ES-I3 (cell line): Measurements from ENCODE around the gene HES5.
A peak's percentile ranks its signal among the peaks of the same experiment; 100 is the strongest.

ENCODE experiments used
- H3K36me3 ChIP-seq: 2 replicates; pipeline ENCODE4 v1.6.1; 2013; ENCODE audit warnings: mild to moderate bottlenecking, low read length, control low read depth, moderate library complexity; ENCODE audit not compliant: insufficient read depth
- H3K4me1 ChIP-seq: 2 replicates; pipeline ENCODE4 v1.6.1; 2013; ENCODE audit warnings: mild to moderate bottlenecking, control low read depth, low read length; ENCODE audit not compliant: insufficient read depth
- H3K9ac ChIP-seq: 2 replicates; pipeline ENCODE4 v1.6.1; 2013; ENCODE audit warnings: low read depth, mild to moderate bottlenecking, low read length, moderate library complexity
- H3K9me3 ChIP-seq: 2 replicates; pipeline ENCODE4 v1.6.1; 2013; ENCODE audit warnings: mild to moderate bottlenecking, low read length, moderate library complexity; ENCODE audit not compliant: control insufficient read depth, insufficient read depth

Gene HES5

GRCh38 chr1:2546515-2547209, 16.6 kb upstream of the HES5 start:
- Histone ChIP-seq H3K9ac (peak overlapping the region; percentile 86), H3K36me3 (no peaks in the 10 kb centered on the region), H3K9me3 (no peaks in the 10 kb centered on the region), H3K4me1 (peaks cover 27% of the 10 kb centered on the region; the same call in 1 of the 2 replicates)

DNA sequence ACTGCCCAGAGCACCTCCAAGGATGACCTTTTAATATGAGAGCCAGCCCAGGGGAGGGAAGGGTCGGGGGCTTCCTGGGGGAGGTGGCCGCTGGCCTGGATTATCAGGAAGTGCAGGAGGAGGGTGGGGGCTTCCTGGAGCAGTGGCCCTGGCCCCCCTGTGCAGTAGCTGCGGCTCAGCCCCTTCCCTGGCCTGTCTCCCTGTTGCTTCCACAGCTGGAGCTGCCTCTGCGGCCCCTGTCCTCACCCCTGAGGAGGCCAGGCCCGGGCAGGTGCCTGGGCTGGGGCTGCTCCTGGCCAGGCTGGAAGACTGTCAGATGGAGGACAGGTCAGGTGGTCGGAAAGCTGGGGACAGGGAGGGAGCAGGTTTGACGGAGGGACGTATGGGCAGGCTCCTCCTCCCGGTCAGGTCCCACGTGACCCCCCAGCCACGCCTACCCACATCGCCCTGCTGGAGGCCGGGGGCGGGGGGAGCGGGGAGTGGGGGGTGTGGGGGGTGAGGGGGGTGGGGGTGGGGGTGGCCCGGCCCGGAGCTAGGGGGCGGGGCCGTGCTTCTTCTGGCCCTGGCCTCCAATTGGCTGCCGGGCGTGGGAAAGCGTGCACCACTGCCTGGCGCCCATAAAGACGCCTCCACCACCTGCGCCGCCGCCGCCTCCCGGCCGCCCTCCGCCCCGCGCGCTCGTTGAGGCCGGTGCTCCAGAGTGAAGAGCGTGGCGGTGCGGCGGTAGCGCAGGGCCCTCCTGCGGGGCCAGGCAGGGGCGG, 15.9 kb upstream of the HES5 start:
- H3K9ac ChIP-seq, result peak overlapping the region; percentile 86
- no peaks in the 10 kb centered on the region for H3K36me3 ChIP-seq
- H3K4me1 ChIP-seq, result peaks cover 27% of the 10 kb centered on the region; the same call in 1 of the 2 replicates
- H3K9me3 ChIP-seq, result no peaks in the 10 kb centered on the region

GRCh38 chr1:2544875-2545640, 15.0 kb upstream of the HES5 start:
- no peaks in the 10 kb centered on the region for H3K36me3 ChIP-seq
- H3K4me1 ChIP-seq, result peaks cover 27% of the 10 kb centered on the region; the same call in 1 of the 2 replicates
- no peaks in the 10 kb centered on the region for H3K9me3 ChIP-seq
- H3K9ac ChIP-seq, result no peak overlapping the region

DNA sequence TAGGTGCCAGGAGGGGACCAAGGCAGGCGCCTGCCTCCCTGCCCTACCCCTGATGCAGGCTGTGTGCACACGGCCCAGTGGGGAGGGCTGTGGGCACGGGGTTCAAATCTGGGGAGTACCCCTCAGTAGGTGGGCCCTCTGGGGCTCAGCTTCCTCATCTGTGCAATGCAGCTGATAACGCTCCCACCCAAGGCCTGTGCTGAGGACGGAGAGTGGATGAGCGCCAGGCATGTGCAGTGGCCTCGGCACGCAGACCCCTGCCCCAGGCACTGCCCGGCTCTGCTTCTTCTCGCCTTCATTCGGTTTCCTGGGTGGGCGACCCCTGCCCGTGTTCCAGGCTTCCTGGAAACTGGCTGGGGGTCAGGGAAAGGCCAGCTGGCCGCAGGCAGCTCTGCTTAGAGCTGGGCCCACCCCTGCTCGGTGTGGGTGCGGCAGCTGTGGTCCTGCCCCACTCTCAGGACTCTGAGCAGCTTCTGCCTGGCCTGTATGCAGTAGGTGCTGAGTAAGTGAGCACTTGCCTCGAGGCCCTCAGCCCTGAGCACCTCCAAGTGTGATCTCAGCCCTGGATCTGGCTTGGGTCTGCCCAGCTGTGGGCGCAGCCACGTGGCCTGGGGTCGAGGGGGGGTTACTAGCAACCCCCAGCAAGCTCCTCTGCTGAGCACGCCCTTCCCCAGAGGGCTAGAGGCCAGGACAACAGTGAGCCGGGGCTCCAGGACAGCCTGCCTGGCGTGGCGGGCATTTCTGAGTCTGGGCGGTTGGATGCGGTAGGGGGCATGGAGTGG, 14.2 kb upstream of the HES5 start:
- H3K9ac ChIP-seq, result no peak overlapping the region

GRCh38 chr1:2543543-2544092, 13.6 kb upstream of the HES5 start:
- H3K4me1 ChIP-seq, result peaks cover 22% of the 10 kb centered on the region; the same call in 1 of the 2 replicates
- H3K9me3 ChIP-seq, result no peaks in the 10 kb centered on the region
- no peaks in the 10 kb centered on the region for H3K36me3 ChIP-seq
- H3K9ac ChIP-seq, result no peak overlapping the region

More for the DNA sequence above, 14.2 kb upstream of the HES5 start:
- no peaks in the 10 kb centered on the region for H3K9me3 ChIP-seq
- H3K36me3 ChIP-seq, result no peaks in the 10 kb centered on the region
- peaks cover 26% of the 10 kb centered on the region; the same call in 1 of the 2 replicates for H3K4me1 ChIP-seq

DNA sequence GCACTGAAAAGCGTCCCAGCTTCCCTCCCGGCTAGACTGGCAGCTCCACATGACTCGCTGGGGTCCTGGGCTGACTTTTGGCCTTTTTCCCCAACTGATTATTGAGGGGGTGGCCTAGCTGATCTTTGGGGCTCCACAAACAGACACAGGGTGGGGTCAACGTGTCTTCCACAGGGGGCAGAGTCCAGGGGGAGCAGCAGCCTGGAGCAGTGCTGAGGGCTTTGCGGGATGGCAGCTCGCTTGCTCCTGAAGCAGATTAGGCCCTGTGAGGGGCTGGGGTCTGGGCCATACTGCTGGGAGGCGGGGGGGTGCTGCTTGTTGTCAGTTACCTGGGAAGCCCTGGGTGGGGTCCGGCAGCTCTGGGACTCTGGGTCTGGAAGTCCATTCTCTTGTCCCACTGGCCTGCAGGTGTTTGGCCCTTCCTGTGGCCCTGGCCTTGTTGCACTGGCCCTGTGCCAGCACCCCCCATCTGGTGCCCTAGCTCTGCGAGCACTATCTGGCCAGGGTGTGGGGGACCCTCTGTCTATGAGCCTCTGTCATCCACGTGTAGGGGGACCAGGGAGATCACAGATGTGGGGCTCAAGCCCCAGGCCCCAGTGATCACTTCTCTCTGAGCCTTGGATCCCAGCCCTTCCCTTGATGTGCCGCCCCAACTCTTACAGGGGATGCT, 12.3 kb upstream of the HES5 start:
- no peak overlapping the region for H3K9ac ChIP-seq
- H3K36me3 ChIP-seq, result no peaks in the 10 kb centered on the region
- H3K4me1 ChIP-seq, result peaks cover 19% of the 10 kb centered on the region; the same call in 1 of the 2 replicates
- no peaks in the 10 kb centered on the region for H3K9me3 ChIP-seq

DNA sequence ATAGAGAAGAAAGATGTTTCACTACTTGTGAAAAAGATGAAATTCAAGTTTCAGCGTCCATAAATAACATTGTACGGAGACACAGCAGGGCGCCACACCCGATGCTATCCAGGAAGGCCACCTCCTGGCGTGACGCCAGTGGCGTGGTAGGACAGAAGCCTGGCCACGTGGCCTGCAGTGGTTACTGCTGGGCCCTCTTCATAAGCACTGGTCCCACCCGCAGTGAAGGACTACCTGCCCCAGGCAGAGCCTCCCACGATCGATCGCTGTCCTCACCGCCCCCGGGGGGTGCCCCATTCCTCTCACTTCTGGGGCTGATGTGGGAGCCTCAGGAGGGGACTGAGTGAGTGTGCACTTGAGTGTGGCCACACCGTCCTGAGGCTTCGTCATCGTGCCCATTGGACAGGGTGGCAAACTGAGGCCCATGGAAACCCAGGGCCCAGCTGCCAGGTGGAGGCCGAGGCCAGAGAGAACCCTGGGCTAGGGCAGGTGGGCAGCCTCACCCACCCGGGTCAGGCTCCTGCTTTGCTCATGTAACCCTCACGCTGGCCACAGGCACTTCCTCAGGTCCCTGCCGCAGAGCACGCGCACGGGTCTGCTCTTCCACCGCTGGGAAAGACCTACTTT, 11.7 kb upstream of the HES5 start:
- Histone ChIP-seq H3K9me3 (no peaks in the 10 kb centered on the region), H3K36me3 (no peaks in the 10 kb centered on the region), H3K9ac (no peak overlapping the region), H3K4me1 (peaks cover 19% of the 10 kb centered on the region; the same call in 1 of the 2 replicates)

DNA sequence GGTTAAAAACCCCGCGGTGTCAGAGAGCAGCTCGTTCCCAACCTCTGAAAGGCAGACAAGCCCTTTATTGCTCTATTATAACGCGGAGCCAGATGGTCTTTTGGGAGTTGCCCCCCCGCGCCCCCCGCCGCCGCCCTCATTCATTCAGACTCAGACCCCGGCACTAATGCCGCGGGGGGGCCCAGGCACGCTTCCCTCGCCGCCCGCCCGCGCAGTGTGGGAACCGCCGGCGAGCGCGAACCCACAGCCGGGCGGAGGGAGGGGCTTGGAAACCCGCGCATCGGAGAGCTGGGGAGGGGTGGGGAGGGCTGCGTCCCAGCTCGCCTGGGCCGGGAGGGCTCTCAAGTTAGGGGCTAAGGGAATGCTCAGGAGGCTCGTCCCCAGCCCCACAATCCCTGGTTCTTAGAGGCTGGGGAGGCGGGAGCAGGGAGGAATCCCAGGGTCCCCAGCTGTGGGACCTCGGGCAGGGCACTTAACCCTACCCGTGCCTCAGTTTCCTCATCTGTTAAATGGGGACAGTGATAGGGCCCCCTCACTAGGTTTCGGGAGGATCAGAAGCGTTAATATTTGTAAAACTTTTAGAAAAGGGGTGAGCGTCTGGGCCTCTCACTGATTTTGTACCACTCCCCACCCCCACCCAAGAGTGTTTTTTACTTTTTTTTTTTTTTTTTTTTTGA, 10.9 kb upstream of the HES5 start:
- Histone ChIP-seq H3K36me3 (no peaks in the 10 kb centered on the region), H3K9me3 (no peaks in the 10 kb centered on the region), H3K9ac (peak overlapping the region; percentile 26; the same call in 1 of the 2 replicates), H3K4me1 (peaks cover 19% of the 10 kb centered on the region; the same call in 1 of the 2 replicates)

- H3K4me1 ChIP-seq, result peaks cover 22% of the 10 kb centered on the region; the same call in 1 of the 2 replicates
- no peak overlapping the region for H3K9ac ChIP-seq
- H3K36me3 ChIP-seq, result no peaks in the 10 kb centered on the region
- no peaks in the 10 kb centered on the region for H3K9me3 ChIP-seq
Observed at GRCh38 chr1:2539312-2539907, 9.3 kb upstream of the HES5 start.

DNA sequence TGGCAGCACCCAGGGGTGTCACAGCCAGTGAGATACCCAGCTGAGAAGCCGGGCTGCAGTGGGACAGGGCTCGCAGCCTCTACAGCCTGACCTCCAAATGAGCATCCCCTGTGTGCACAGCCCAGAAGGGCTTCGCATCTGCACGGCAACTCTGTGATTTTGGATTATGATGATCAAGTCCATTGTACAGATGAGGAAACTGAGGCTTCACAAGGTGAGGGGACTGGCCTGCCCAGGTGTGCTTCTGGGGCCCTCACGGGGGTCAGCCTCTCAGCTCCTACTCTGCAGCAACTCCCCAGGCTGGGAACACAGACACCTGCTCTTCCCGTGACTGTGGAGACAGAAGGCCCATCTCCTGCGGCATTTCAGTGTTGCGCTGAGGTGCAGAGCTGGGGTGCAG, 8.8 kb upstream of the HES5 start:
- no peak overlapping the region for H3K9ac ChIP-seq
- no peaks in the 10 kb centered on the region for H3K36me3 ChIP-seq
- peaks cover 22% of the 10 kb centered on the region; the same call in 1 of the 2 replicates for H3K4me1 ChIP-seq
- no peaks in the 10 kb centered on the region for H3K9me3 ChIP-seq

DNA sequence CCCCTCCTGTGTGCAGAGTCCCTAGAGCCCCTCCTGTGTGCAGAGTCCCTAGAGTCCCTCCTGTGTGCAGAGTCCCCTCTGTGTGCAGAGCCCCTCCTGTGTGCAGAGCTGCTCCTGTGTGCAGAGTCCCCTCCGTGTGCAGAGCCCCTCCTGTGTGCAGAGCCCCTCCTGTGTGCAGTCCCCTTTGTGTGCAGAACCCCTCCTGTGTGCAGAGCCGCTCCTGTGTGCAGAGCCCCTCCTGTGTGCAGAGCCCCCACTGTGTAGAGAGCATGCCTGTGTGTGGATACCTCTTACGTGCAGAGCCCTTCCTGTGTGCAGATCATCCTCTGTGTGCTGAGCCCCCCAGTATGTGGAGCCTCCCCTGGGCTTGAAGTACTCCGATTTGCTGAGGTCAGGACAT, 8.3 kb upstream of the HES5 start:
- Histone ChIP-seq H3K9me3 (no peaks in the 10 kb centered on the region), H3K9ac (no peak overlapping the region), H3K36me3 (no peaks in the 10 kb centered on the region), H3K4me1 (peaks cover 20% of the 10 kb centered on the region; the same call in 1 of the 2 replicates)

DNA sequence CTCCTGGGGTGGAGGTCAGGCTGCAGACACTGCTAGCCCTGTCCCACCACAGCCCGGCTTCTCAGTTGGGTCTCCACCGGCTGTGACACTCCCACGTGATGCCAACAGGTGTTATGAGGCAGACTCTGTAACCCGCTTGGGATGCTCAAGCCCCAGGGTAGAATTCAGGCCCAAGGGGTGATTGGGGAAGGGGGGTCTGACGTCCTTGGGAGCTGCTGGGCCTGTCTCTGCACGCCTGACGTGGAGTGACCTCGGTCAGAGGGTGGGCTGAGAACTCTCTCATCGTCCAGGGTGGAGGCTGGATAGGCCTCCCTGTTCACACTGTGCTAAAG, 7.7 kb upstream of the HES5 start:
- H3K9me3 ChIP-seq, result no peaks in the 10 kb centered on the region
- no peaks in the 10 kb centered on the region for H3K36me3 ChIP-seq
- peaks cover 15% of the 10 kb centered on the region; the same call in 1 of the 2 replicates for H3K4me1 ChIP-seq
- no peak overlapping the region for H3K9ac ChIP-seq
